Neural progenitor cell (in vitro differentiated cells): Measurements from ENCODE around the gene MXRA8. TPM values are rescaled to one million over a fixed set of nuclear protein-coding genes. Genes with fewer than 3 reads are reported as not detected.

Experiments used
- DNase-seq: peaks from one replicate; pipeline ENCODE4 v3.0.0-alpha.2; 2016; ENCODE audit warnings: low spot score
- H2AFZ ChIP-seq: fragments of 200-600 bp; sonication (generic); replicated peaks from 2 replicates; pipeline ENCODE4 v1.6.1; 2016; ENCODE audit warnings: antibody characterized with exemption
- H3F3A ChIP-seq: fragments of 200-600 bp; sonication (generic); 2 replicates; pipeline ENCODE4 v1.6.1; 2016; ENCODE audit warnings: antibody characterized with exemption, low read depth
- H3K27ac ChIP-seq: fragments of 200-600 bp; sonication (generic); 2 replicates; pipeline ENCODE4 v1.5.1; 2016; ENCODE audit warnings: mild to moderate bottlenecking
- H3K27me3 ChIP-seq: fragments of 200-600 bp; sonication (generic); 2 replicates; pipeline ENCODE4 v1.6.1; 2016; ENCODE audit warnings: mild to moderate bottlenecking, moderate library complexity
- H3K36me3 ChIP-seq: fragments of 200-600 bp; sonication (generic); 2 replicates; pipeline ENCODE4 v1.5.1; 2016
- H3K4me1 ChIP-seq: fragments of 200-600 bp; sonication (generic); 2 replicates; pipeline ENCODE4 v1.6.1; 2016; ENCODE audit warnings: mixed run types
- H3K4me2 ChIP-seq: fragments of 200-600 bp; sonication (generic); 2 replicates; pipeline ENCODE4 v1.6.1; 2016
- H3K4me3 ChIP-seq: fragments of 200-600 bp; sonication (generic); 2 replicates; pipeline ENCODE4 v1.5.1; 2016
- H3K79me2 ChIP-seq: fragments of 200-600 bp; sonication (generic); 2 replicates; pipeline ENCODE4 v1.6.1; 2016; ENCODE audit warnings: low read depth
- H3K9ac ChIP-seq: fragments of 200-600 bp; sonication (generic); 2 replicates; pipeline ENCODE4 v1.6.1; 2016
- H3K9me3 ChIP-seq: fragments of 200-600 bp; sonication (generic); 2 replicates; pipeline ENCODE4 v1.5.1; 2016; ENCODE audit warnings: low read depth
- H4K20me1 ChIP-seq: fragments of 200-600 bp; sonication (generic); 2 replicates; pipeline ENCODE4 v1.6.1; 2016; ENCODE audit warnings: low read depth
- H3K27ac Mint-ChIP-seq: 3 replicates; pipeline ENCODE4 v1.8.0; 2021; ENCODE audit warnings: mixed read lengths
- H3K27me3 Mint-ChIP-seq: 2 replicates; pipeline ENCODE4 v1.8.0; 2022; ENCODE audit warnings: low read depth, mild to moderate bottlenecking, inconsistent platforms, moderate library complexity, mixed read lengths; ENCODE audit not compliant: insufficient read depth
- H3K36me3 Mint-ChIP-seq: 3 replicates; pipeline ENCODE4 v1.8.0; 2021; ENCODE audit warnings: mixed read lengths
- H3K4me1 Mint-ChIP-seq: 3 replicates; pipeline ENCODE4 v1.8.0; 2021; ENCODE audit warnings: mixed read lengths
- H3K4me3 Mint-ChIP-seq: 3 replicates; pipeline ENCODE4 v1.8.0; 2021; ENCODE audit warnings: mild to moderate bottlenecking, moderate library complexity, mixed read lengths
- H3K9me3 Mint-ChIP-seq: 3 replicates; pipeline ENCODE4 v1.8.0; 2020; ENCODE audit warnings: mixed read lengths
- CTCF ChIP-seq: fragments of 200-600 bp; sonication (generic); IDR thresholded peaks from 2 replicates; pipeline ENCODE4 v1.5.1; 2017; ENCODE audit warnings: antibody characterized with exemption, mild to moderate bottlenecking
- EZH2 ChIP-seq: fragments of 200-600 bp; sonication (generic); IDR thresholded peaks from 2 replicates; pipeline ENCODE4 v1.6.1; 2017; ENCODE audit warnings: antibody characterized with exemption, mild to moderate bottlenecking, moderate library complexity
- EZH2phosphoT487 ChIP-seq: fragments of 200-600 bp; sonication (generic); IDR thresholded peaks from 2 replicates; pipeline ENCODE4 v1.6.1; 2017; ENCODE audit warnings: antibody characterized with exemption
- total RNA-seq: library from RNA; depleted of rRNA; stranded (reverse); fragments of >200 nt; gene quantifications from 2 replicates; pipeline ENCODE4 v1.2.3, GENCODE V29; 2015; ENCODE audit warnings: low replicate concordance

The MXRA8 gene
- total RNA-seq, 1 donor from 2014 or later, result 6.8 TPM

- no peaks in the 10 kb centered on the region for H3K9me3 Mint-ChIP-seq
- no peaks in the 10 kb centered on the region for H3K36me3 ChIP-seq
- peaks cover 10% of the 10 kb centered on the region for H3K27me3 ChIP-seq
- H3K4me1 ChIP-seq, result peaks cover 26% of the 10 kb centered on the region
- H3K27ac ChIP-seq, result no peak overlapping the region
- DNase-seq, result no peak
- peaks cover 4% of the 10 kb centered on the region for H3K36me3 Mint-ChIP-seq
- no peak overlapping the region for H3K4me3 Mint-ChIP-seq
- no peaks in the 10 kb centered on the region for H3K9me3 ChIP-seq
- no peak overlapping the region for H3K27ac Mint-ChIP-seq
- H3K4me1 Mint-ChIP-seq, result peaks cover 14% of the 10 kb centered on the region
- peaks cover 55% of the 10 kb centered on the region for H4K20me1 ChIP-seq
- H3K4me2 ChIP-seq, result no peak overlapping the region
- TF ChIP-seq CTCF, result no peak
- no peak overlapping the region for H3K9ac ChIP-seq
- no peak overlapping the region for H2AFZ ChIP-seq
- H3F3A ChIP-seq, result peaks cover 20% of the 10 kb centered on the region
- H3K4me3 ChIP-seq, result no peak overlapping the region
- H3K27me3 Mint-ChIP-seq, result peaks cover 6% of the 10 kb centered on the region
- peaks cover 12% of the 10 kb centered on the region for H3K79me2 ChIP-seq
Measured at GRCh38 chr1:1311107-1312104, 46.9 kb downstream of the MXRA8 start.

DNA sequence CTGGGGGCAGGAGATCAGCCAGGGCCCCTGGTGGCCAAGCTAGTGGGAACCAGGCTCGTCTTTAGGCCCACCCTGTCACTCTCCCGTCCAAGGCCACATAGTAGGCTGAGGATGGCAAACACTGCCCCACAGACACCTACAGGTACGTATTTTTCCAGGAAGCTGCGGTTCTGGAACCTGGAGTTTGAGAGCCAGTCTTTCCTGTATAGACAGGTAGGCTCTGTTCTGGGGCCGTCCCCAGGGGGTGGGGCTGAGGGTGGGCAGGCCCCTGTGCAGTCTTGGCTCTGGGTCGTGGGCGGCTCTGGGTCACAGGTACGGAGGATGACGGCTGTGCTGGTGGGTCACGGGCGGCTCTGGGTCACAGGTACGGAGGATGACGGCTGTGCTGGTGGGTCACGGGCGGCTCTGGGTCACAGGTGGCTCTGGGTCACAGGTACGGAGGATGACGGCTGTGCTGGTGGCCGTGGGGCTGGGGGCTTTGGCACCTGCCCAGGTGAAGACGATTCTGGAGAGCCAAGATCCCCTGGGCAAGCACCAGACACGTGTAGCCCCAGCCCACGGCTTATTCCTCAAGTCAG, 47.8 kb downstream of the MXRA8 start:
- peaks cover 13% of the 10 kb centered on the region for H3F3A ChIP-seq
- Mint-ChIP-seq H3K27me3 (peaks cover 4% of the 10 kb centered on the region), H3K4me1 (peaks cover 14% of the 10 kb centered on the region), H3K9me3 (no peaks in the 10 kb centered on the region), H3K27ac (no peak overlapping the region), H3K4me3 (peak overlapping the region; percentile 74), H3K36me3 (peaks cover 2% of the 10 kb centered on the region)
- no peaks in the 10 kb centered on the region for H3K36me3 ChIP-seq
- no peak overlapping the region for H3K4me2 ChIP-seq
- no peak overlapping the region for H3K9ac ChIP-seq
- H3K4me1 ChIP-seq, result peaks cover 25% of the 10 kb centered on the region
- H3K79me2 ChIP-seq, result peaks cover 5% of the 10 kb centered on the region
- no peak overlapping the region for H3K4me3 ChIP-seq
- peaks cover 10% of the 10 kb centered on the region for H3K27me3 ChIP-seq
- no peak for DNase-seq
- TF ChIP-seq EZH2phosphoT487 (no peak), CTCF (no peak), EZH2 (no peak)
- peaks cover 52% of the 10 kb centered on the region for H4K20me1 ChIP-seq
- no peaks in the 10 kb centered on the region for H3K9me3 ChIP-seq
- H3K27ac ChIP-seq, result no peak overlapping the region
- no peak overlapping the region for H2AFZ ChIP-seq

DNA sequence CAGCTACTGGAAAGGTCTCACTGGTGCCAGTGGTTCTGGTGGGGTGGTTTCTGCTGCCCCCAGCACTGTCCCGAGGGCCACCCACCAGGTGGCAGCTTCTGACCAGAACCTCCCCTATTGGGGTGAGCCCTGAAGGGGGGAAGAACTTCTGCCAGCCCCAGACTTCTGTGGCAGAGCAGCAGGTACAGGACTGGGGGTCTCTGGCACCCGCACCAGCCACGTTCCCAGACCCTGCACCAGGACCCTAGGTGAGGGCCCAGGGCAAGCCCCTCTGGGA, 48.3 kb downstream of the MXRA8 start:
- no peak overlapping the region for H3K9ac ChIP-seq
- Mint-ChIP-seq H3K4me1 (peaks cover 15% of the 10 kb centered on the region), H3K36me3 (peaks cover 2% of the 10 kb centered on the region), H3K4me3 (no peak overlapping the region), H3K27me3 (peaks cover 4% of the 10 kb centered on the region), H3K27ac (no peak overlapping the region), H3K9me3 (no peaks in the 10 kb centered on the region)
- no peak overlapping the region for H3K27ac ChIP-seq
- H3F3A ChIP-seq, result peaks cover 18% of the 10 kb centered on the region
- no peak overlapping the region for H3K4me3 ChIP-seq
- peaks cover 29% of the 10 kb centered on the region for H3K4me1 ChIP-seq
- no peaks in the 10 kb centered on the region for H3K36me3 ChIP-seq
- H2AFZ ChIP-seq, result no peak overlapping the region
- no peak for DNase-seq
- H3K4me2 ChIP-seq, result no peak overlapping the region
- H3K9me3 ChIP-seq, result no peaks in the 10 kb centered on the region
- peaks cover 48% of the 10 kb centered on the region for H4K20me1 ChIP-seq
- TF ChIP-seq CTCF, result no peak
- no peak for TF ChIP-seq EZH2phosphoT487
- no peak for TF ChIP-seq EZH2
- H3K27me3 ChIP-seq, result peaks cover 10% of the 10 kb centered on the region
- peaks cover 5% of the 10 kb centered on the region for H3K79me2 ChIP-seq
